Subcutaneous abdominal adipose tissue (tissue), 5 donors: ENCODE data around the gene SCN3B.

Source experiments
- H3K27ac ChIP-seq: one replicate; pipeline ENCODE4 v1.7.0; 2013; ENCODE audit warnings: low read depth, mild to moderate bottlenecking, inconsistent platforms, low read length, moderate library complexity
- H3K27me3 ChIP-seq, 5 donors: one replicate each; pipeline ENCODE4 v1.7.0; 2013; ENCODE audit warnings: low read length in 5 of 5, inconsistent platforms in 1 of 5; ENCODE audit not compliant: control insufficient read depth in 5 of 5, insufficient read depth in 4 of 5
- H3K36me3 ChIP-seq, 5 donors: one replicate each; pipeline ENCODE4 v1.7.0; 2013; ENCODE audit warnings: low read length in 5 of 5; ENCODE audit not compliant: control insufficient read depth in 5 of 5, insufficient read depth in 5 of 5
- H3K4me1 ChIP-seq, 5 donors: one replicate each; pipeline ENCODE4 v1.7.0; 2013; ENCODE audit warnings: low read length in 5 of 5, mild to moderate bottlenecking in 3 of 5, moderate library complexity in 1 of 5; ENCODE audit not compliant: control insufficient read depth in 5 of 5, insufficient read depth in 5 of 5
- H3K4me3 ChIP-seq, 5 donors: one replicate each; pipeline ENCODE4 v1.7.0; 2013; ENCODE audit warnings: low read length in 5 of 5, low read depth in 1 of 5
- H3K9ac ChIP-seq, 5 donors: one replicate each; pipeline ENCODE4 v1.7.0; 2013; ENCODE audit warnings: low read length in 5 of 5, mild to moderate bottlenecking in 4 of 5, moderate library complexity in 3 of 5
- H3K9me3 ChIP-seq, 5 donors: one replicate each; pipeline ENCODE4 v1.7.0; 2013; ENCODE audit warnings: low read length in 5 of 5; ENCODE audit not compliant: control insufficient read depth in 5 of 5
- donor health status: healthy.
- donor health status: healthy.
- donor health status: healthy.
- donor health status: healthy.
- donor health status: healthy.

SCN3B gene

GRCh38 chr11:123588864-123589262 is 65.6 kb downstream of the SCN3B start:
- H3K27me3 ChIP-seq: peaks cover 0 to 7% (median 4%) of the 10 kb centered on the region in 5 donors
- H3K4me3 ChIP-seq: no peak overlapping the region
- H3K27ac ChIP-seq: no peak overlapping the region
- no peaks in the 10 kb centered on the region for H3K36me3 ChIP-seq
- no peak overlapping the region for H3K9ac ChIP-seq
- H3K9me3 ChIP-seq: no peaks in the 10 kb centered on the region
- peaks cover 0 to 6% (median 0%) of the 10 kb centered on the region in 5 donors for H3K4me1 ChIP-seq

DNA sequence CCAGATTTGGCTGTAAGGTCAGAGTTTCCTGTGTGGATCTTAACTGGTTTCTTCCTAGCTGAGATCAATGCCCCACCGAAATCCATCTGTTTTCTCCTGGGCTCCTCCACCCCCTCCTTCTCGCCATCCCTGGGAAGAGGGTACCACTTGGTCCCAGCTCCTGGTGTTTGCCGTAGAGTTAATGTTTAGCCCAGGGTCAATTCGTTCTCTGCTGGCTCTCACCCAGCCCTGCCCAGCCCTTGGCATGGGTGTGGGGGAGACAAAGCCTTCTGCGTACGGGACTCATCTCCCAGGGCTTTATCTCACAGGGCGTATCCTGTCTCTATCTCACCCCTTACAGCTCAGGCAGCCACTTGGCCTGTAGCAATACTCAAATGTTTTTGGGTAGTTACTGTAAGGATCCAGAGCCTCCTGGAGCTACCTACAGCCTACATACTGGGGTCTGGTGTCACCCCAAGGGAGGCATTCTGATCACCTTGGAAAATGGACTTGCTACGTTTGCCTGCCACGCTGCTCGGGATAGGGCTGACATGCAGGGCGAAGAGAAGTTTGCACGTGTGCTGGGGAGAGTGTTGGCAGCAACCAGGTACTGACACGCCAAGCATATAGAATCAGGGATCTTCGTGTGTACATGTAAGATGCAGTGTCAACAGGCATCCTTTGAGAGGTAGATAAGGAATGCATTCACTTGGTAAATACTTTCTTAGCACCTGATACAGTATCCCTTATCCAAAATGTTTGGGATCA is 66.1 kb downstream of the SCN3B start:
- Histone ChIP-seq H3K4me1 (peaks cover 0 to 6% (median 0%) of the 10 kb centered on the region in 5 donors), H3K9ac (no peak overlapping the region), H3K36me3 (no peaks in the 10 kb centered on the region), H3K27ac (no peak overlapping the region), H3K4me3 (no peak overlapping the region), H3K27me3 (peaks cover 0 to 7% (median 4%) of the 10 kb centered on the region in 5 donors), H3K9me3 (no peaks in the 10 kb centered on the region)

DNA sequence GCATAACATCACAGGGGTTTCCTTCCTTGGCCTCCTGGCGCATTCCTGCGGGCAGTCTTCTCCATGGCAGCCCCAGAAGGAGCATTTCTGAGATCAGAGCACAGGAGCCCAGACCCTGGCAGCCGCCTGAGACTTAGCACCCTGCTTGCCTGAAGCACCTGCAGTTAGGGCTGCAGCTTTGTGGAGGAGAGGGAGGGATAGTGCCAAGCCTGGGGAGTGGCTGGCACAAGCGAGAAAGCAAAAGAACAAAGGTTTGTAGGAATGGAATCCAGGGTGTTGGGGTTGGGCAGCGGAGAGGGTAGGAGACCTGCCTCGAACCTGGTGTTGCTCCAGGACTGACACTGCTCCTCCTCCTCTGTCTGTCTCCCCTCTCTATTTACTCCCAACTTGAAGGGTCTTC is 66.9 kb downstream of the SCN3B start:
- Histone ChIP-seq H3K36me3 (no peaks in the 10 kb centered on the region), H3K9ac (no peak overlapping the region), H3K4me1 (peaks cover 0 to 6% (median 0%) of the 10 kb centered on the region in 5 donors)

GRCh38 chr11:123587044-123587443 is 67.4 kb downstream of the SCN3B start:
- no peaks in the 10 kb centered on the region for H3K36me3 ChIP-seq
- H3K27ac ChIP-seq: no peak overlapping the region

More for the DNA sequence above, 66.9 kb downstream of the SCN3B start:
- Histone ChIP-seq H3K9me3 (no peaks in the 10 kb centered on the region), H3K27ac (no peak overlapping the region), H3K27me3 (peaks cover 0 to 9% (median 4%) of the 10 kb centered on the region in 5 donors), H3K4me3 (no peak overlapping the region)

DNA sequence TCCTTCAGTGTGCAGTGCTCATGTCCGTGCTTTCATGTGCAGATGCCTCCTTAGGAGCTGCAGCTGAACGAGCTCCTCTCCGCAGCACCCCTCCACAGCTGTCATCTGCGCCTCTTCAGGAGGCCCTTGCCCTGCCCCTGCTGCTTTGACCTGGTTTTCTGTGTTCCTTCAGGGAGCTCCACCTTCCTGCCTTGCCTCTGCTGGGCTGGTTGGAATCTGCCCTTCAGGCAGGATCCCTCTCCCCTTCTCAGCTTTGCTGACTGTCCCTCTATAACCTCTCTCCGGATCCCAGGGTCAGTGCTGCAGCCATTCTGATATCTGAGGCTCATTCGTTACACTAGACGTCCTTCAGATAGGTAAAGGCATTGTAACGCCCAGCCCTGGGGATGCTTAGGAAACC is 67.9 kb downstream of the SCN3B start:
- Histone ChIP-seq H3K36me3 (no peaks in the 10 kb centered on the region), H3K27ac (no peak overlapping the region), H3K9me3 (no peaks in the 10 kb centered on the region), H3K4me1 (peaks cover 0 to 6% (median 0%) of the 10 kb centered on the region in 5 donors), H3K4me3 (no peak overlapping the region), H3K9ac (no peak overlapping the region), H3K27me3 (peaks cover 0 to 10% (median 7%) of the 10 kb centered on the region in 5 donors)

More at GRCh38 chr11:123587044-123587443, 67.4 kb downstream of the SCN3B start:
- H3K27me3 ChIP-seq: peaks cover 0 to 10% (median 4%) of the 10 kb centered on the region in 5 donors
- no peak overlapping the region for H3K4me3 ChIP-seq
- peaks cover 0 to 6% (median 0%) of the 10 kb centered on the region in 5 donors for H3K4me1 ChIP-seq
- no peaks in the 10 kb centered on the region for H3K9me3 ChIP-seq
- H3K9ac ChIP-seq: no peak overlapping the region

GRCh38 chr11:123585706-123586105 is 68.7 kb downstream of the SCN3B start:
- H3K27me3 ChIP-seq: peaks cover under 1 to 18% (median 9%) of the 10 kb centered on the region in 5 donors
- H3K9ac ChIP-seq: no peak overlapping the region
- no peak overlapping the region for H3K27ac ChIP-seq
- peaks cover 0 to 7% (median 0%) of the 10 kb centered on the region in 5 donors for H3K4me1 ChIP-seq
- no peak overlapping the region for H3K4me3 ChIP-seq
- H3K9me3 ChIP-seq: no peaks in the 10 kb centered on the region
- no peaks in the 10 kb centered on the region for H3K36me3 ChIP-seq

- peaks cover 0 to 5% (median 0%) of the 10 kb centered on the region in 5 donors for H3K4me1 ChIP-seq
- no peak overlapping the region for H3K4me3 ChIP-seq
- no peaks in the 10 kb centered on the region for H3K9me3 ChIP-seq
- H3K27me3 ChIP-seq: peaks cover 5 to 23% (median 11%) of the 10 kb centered on the region in 5 donors
- no peak overlapping the region for H3K9ac ChIP-seq
- no peaks in the 10 kb centered on the region for H3K36me3 ChIP-seq
- H3K27ac ChIP-seq: no peak overlapping the region
These were observed 69.2 kb downstream of the SCN3B start for GRCh38 chr11:123585206-123585605.

DNA sequence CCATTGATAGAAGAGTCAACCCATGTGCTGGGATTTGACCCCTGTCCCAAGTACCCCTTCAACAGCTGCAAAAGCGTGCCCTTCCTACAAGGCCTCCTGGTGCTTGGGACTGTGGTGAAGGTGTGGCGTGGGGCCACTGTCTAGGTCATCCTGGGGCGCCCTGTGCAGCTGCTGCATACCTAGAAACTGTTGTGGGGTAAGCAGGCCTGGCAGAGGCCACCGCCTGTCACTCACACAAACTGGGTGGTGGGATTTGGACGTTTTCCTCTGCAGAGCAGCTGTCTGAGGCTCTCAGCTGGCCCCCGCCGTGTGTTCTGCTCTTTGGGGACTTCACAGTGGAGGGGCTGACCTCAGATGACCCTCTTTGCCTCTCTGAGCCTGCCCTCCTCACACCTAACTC is 69.7 kb downstream of the SCN3B start:
- no peak overlapping the region for H3K4me3 ChIP-seq
- H3K27ac ChIP-seq: no peak overlapping the region
- H3K27me3 ChIP-seq: peaks cover 6 to 28% (median 12%) of the 10 kb centered on the region in 5 donors
- H3K9ac ChIP-seq: no peak overlapping the region
- no peaks in the 10 kb centered on the region for H3K36me3 ChIP-seq
- H3K4me1 ChIP-seq: peaks cover 0 to 3% (median 0%) of the 10 kb centered on the region in 5 donors
- no peaks in the 10 kb centered on the region for H3K9me3 ChIP-seq

GRCh38 chr11:123584186-123584585 is 70.2 kb downstream of the SCN3B start:
- H3K4me1 ChIP-seq: peaks cover 0 to 3% (median 0%) of the 10 kb centered on the region in 5 donors
- H3K36me3 ChIP-seq: no peaks in the 10 kb centered on the region
- H3K9me3 ChIP-seq: no peaks in the 10 kb centered on the region
- no peak overlapping the region for H3K9ac ChIP-seq
- no peak overlapping the region for H3K27ac ChIP-seq
- peaks cover 6 to 32% (median 12%) of the 10 kb centered on the region in 5 donors for H3K27me3 ChIP-seq
- no peak overlapping the region for H3K4me3 ChIP-seq

GRCh38 chr11:123582992-123583504 is 71.4 kb downstream of the SCN3B start:
- Histone ChIP-seq H3K27ac (no peak overlapping the region), H3K36me3 (no peaks in the 10 kb centered on the region), H3K4me3 (no peak overlapping the region), H3K4me1 (peaks cover 0 to 3% (median 0%) of the 10 kb centered on the region in 5 donors), H3K9me3 (no peaks in the 10 kb centered on the region), H3K27me3 (peaks cover 6 to 37% (median 12%) of the 10 kb centered on the region in 5 donors), H3K9ac (no peak overlapping the region)
